ENCODE results near the gene BCR. TPM values are rescaled to one million over a fixed set of nuclear protein-coding genes. Genes with fewer than 3 reads are reported as not detected.

Gene BCR
- polyA plus RNA-seq, 1 donor (not counting 4 experiments of a cell fraction or from before 2014, with no cell fraction given): 25.8 TPM

DNA sequence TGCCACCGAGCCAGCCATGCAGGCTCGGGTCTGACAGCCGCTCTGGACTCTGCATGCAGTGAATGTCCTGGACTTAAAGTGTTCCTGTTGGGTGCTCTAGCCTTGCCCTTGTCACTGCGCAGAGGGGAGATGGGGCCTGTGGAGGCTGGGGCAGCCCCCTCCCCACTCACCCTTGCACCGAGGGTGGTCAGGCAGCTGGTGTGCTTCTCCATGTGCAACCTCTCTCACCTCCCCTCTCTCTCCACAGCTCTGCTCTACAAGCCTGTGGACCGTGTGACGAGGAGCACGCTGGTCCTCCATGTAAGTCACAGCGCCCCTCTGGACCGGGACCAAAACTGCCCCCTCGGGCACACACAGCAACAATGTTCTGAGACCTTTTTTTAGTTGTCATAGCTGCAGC lies 92.5 kb downstream of the BCR start:
- Histone ChIP-seq H4K20me1 (ENCODE audit: control insufficient read depth, extremely low read depth, insufficient read depth, low read length) (no peaks in the 10 kb centered on the region), H3K9me1 (ENCODE audit: control insufficient read depth, extremely low read depth, insufficient read depth, low read length) (no peaks in the 10 kb centered on the region), H2AFZ (ENCODE audit: control insufficient read depth, low read length) (no peak overlapping the region), H3K9ac (ENCODE audit: control insufficient read depth, extremely low read depth, insufficient read depth, low read length) (no peak overlapping the region), H3K27me3 (ENCODE audit: control insufficient read depth, extremely low read depth, insufficient read depth, low read length) (no peaks in the 10 kb centered on the region), H3K36me3 (ENCODE audit: control insufficient read depth in 2 of 2, extremely low read depth in 1 of 2, insufficient read depth in 2 of 2, low read length in 2 of 2) (peaks cover 46 to 48% of the 10 kb centered on the region in 2 experiments), H3K4me2 (ENCODE audit: control insufficient read depth, extremely low read depth, insufficient read depth, low read depth, low read length) (no peak overlapping the region), H3K4me3 (ENCODE audit: control insufficient read depth in 2 of 3, extremely low read depth in 1 of 3, insufficient read depth in 2 of 3, low read depth in 1 of 3, low read length in 3 of 3) (no peak overlapping the region), H3K4me1 (ENCODE audit: control insufficient read depth, extremely low read depth, insufficient read depth, low read length) (no peaks in the 10 kb centered on the region), H3K27ac (ENCODE audit: control insufficient read depth, insufficient read depth, low read length) (no peak overlapping the region), H3K79me2 (ENCODE audit: control insufficient read depth, insufficient read depth, low read length) (no peaks in the 10 kb centered on the region), H3K9me3 (ENCODE audit: control insufficient read depth, low read depth, low read length) (no peaks in the 10 kb centered on the region)
- dilution Hi-C loops (cut with MboI; ENCODE audit: extremely low pct_ligation_motif_present, low sequenced_read_pairs): no loop called here
- FAIRE-seq: no peak
- DNase-seq (ENCODE audit: low read depth, low spot score): no peak
- TF ChIP-seq, protein P1, sequence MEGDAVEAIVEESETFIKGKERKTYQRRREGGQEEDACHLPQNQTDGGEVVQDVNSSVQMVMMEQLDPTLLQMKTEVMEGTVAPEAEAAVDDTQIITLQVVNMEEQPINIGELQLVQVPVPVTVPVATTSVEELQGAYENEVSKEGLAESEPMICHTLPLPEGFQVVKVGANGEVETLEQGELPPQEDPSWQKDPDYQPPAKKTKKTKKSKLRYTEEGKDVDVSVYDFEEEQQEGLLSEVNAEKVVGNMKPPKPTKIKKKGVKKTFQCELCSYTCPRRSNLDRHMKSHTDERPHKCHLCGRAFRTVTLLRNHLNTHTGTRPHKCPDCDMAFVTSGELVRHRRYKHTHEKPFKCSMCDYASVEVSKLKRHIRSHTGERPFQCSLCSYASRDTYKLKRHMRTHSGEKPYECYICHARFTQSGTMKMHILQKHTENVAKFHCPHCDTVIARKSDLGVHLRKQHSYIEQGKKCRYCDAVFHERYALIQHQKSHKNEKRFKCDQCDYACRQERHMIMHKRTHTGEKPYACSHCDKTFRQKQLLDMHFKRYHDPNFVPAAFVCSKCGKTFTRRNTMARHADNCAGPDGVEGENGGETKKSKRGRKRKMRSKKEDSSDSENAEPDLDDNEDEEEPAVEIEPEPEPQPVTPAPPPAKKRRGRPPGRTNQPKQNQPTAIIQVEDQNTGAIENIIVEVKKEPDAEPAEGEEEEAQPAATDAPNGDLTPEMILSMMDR (optimal IDR thresholded peaks at IDR 0.05 in 1 of 3, IDR thresholded peaks at IDR 0.05 in 1 of 3, conservative IDR thresholded peaks at IDR 0.05 in 1 of 3; ENCODE audit: extremely low read depth in 1 of 3, insufficient read depth in 2 of 3, low read length in 3 of 3): no peak
- TF ChIP-seq EZH2 (IDR thresholded peaks at IDR 0.05; ENCODE audit: low read length): no peak

- H4K20me1 ChIP-seq (ENCODE audit: control insufficient read depth, extremely low read depth, insufficient read depth, low read length): no peaks in the 10 kb centered on the region
- peaks cover 41 to 46% of the 10 kb centered on the region in 2 experiments for H3K36me3 ChIP-seq (ENCODE audit: control insufficient read depth in 2 of 2, extremely low read depth in 1 of 2, insufficient read depth in 2 of 2, low read length in 2 of 2)
- H3K9ac ChIP-seq (ENCODE audit: control insufficient read depth, extremely low read depth, insufficient read depth, low read length): no peak overlapping the region
- FAIRE-seq (no peak), DNase-seq (ENCODE audit: low read depth, low spot score) (no peak)
- H2AFZ ChIP-seq (ENCODE audit: control insufficient read depth, low read length): no peak overlapping the region
- no peaks in the 10 kb centered on the region for H3K79me2 ChIP-seq (ENCODE audit: control insufficient read depth, insufficient read depth, low read length)
- no peak overlapping the region for H3K4me3 ChIP-seq (ENCODE audit: control insufficient read depth in 2 of 3, extremely low read depth in 1 of 3, insufficient read depth in 2 of 3, low read depth in 1 of 3, low read length in 3 of 3)
- H3K9me1 ChIP-seq (ENCODE audit: control insufficient read depth, extremely low read depth, insufficient read depth, low read length): no peaks in the 10 kb centered on the region
- H3K27me3 ChIP-seq (ENCODE audit: control insufficient read depth, extremely low read depth, insufficient read depth, low read length): no peaks in the 10 kb centered on the region
- no peak overlapping the region for H3K4me2 ChIP-seq (ENCODE audit: control insufficient read depth, extremely low read depth, insufficient read depth, low read depth, low read length)
- no peaks in the 10 kb centered on the region for H3K9me3 ChIP-seq (ENCODE audit: control insufficient read depth, low read depth, low read length)
- H3K4me1 ChIP-seq (ENCODE audit: control insufficient read depth, extremely low read depth, insufficient read depth, low read length): peaks cover 7% of the 10 kb centered on the region
- no peak overlapping the region for H3K27ac ChIP-seq (ENCODE audit: control insufficient read depth, insufficient read depth, low read length)
- TF ChIP-seq, protein P1 (optimal IDR thresholded peaks at IDR 0.05 in 1 of 3, IDR thresholded peaks at IDR 0.05 in 1 of 3, conservative IDR thresholded peaks at IDR 0.05 in 1 of 3; ENCODE audit: extremely low read depth in 1 of 3, insufficient read depth in 2 of 3, low read length in 3 of 3): no peak
- no peak for TF ChIP-seq EZH2 (IDR thresholded peaks at IDR 0.05; ENCODE audit: low read length)
- dilution Hi-C loops (cut with MboI; ENCODE audit: extremely low pct_ligation_motif_present, low sequenced_read_pairs): no loop called here
Observed at GRCh38 chr22:23273445-23274145, 93.3 kb downstream of the BCR start.
